HG03469 (cell line): ENCODE results near the gene CECR2.
"Not testable (repeated sequence)": the region's sequence is repeated elsewhere in the genome, so short reads cannot be mapped to it uniquely, and the experiment has no call there.

Source experiments
- ATAC-seq: cut with Tn5 transposase; IDR thresholded peaks from one replicate; pipeline ENCODE4 v1.9.1; 2021; ENCODE audit warnings: mild to moderate bottlenecking, moderate library complexity, moderate number of reproducible peaks; ENCODE audit not compliant: unreplicated experiment

CECR2 gene

GRCh38 chr22:17562906-17563870 lies 193.9 kb downstream of the CECR2 start, which contains the start of gene SLC25A18:
TSS of gene SLC25A18 (plus strand) at chr22:17563498. CDS start at chr22:17579945, 16,447 bp downstream.
- no peak for ATAC-seq

DNA sequence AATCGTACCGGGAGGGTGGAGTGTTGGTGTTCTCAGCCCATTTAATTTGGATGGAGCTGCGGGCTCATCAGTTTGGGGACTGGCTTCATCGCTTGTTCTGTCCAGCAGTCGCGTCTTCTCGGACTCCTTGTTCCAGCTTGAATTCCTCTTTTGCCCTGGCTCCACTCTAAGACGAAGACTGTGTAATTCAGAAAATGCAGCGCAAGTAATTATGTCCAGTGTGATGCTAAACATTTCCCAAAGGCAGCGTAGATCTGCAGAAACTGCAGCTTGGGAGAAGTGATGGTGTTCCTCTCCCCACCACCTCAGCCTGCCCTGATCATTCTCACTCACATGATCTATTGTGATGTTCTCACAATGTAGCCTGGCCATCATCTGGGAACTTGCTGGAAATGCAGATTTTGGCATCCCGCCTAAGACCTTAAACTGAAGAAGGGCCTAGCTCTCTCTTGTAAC lies 194.7 kb downstream of the CECR2 start:
- no peak for ATAC-seq

GRCh38 chr22:17566016-17566687 lies 196.9 kb downstream of the CECR2 start:
- ATAC-seq: not testable (repeated sequence)

DNA sequence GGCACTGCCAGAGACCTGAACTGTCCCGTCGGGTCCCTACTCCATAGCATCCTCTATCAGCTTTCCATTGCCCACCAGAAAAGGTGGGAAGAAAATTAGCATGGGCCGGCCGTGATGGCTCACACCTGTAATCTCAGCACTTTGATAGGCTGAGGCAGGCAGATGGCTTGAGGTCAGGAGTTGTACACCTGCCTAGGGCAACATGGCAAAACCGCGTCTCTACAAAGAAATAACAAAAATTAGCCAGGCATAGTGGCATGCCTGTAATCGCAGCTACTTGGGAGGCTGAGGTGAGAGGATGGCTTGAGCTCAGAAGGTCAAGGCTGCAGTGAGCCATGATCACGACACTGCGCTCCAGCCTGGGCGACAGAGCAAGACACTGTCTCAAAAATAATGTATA lies 197.5 kb downstream of the CECR2 start:
- ATAC-seq: no peak

DNA sequence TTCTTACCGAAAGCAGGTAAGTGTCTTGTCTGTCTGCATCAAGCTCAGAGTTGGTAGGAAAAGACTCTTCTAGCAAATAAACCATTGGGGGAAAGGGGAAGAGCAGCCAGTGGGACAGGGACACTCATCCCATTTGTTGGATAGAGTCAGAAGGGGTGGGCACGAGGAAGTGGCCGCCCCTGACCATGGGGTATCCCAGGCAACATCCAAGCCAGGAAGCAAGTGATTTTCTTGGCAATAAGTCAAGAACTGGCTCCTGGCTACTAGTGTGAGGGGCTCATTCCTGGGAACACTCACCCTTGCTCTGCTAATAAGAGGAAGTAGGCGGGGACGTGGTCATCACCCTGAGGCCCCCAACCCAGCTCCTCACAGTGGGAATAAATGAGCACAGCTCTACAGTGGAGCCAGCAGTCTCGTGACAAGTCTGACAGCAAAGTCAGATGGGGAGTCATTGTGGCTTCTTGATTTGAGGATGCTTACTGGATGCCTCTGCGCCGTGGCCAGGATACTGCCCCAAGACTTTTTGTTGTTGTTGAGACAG lies 200.8 kb downstream of the CECR2 start:
- no peak for ATAC-seq

- no peak for ATAC-seq
Measured at GRCh38 chr22:17570851-17571631, 201.8 kb downstream of the CECR2 start.

DNA sequence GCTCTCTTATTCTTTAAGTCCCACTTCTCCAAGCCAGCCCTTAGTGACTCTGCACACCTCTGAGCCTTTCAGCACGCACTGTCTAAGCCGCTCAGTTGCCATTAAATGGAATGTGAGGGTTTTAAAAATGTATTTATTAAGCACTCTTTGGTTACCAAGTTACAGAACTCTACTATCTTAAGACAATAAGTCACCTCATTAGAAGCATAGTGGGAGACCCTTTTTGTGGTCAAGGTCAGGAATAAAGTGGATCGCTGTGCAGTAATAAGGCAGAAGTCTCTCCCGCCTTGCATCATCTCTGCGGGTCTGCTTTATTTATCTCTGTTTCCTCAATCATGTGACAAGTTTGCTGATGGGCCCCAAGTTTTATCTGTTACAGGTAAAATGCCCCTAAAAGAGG lies 205.9 kb downstream of the CECR2 start:
- no peak for ATAC-seq

- no peak for ATAC-seq
Measured at GRCh38 chr22:17575681-17576080, 206.4 kb downstream of the CECR2 start.

- no peak for ATAC-seq
Measured at GRCh38 chr22:17576470-17576869, 207.2 kb downstream of the CECR2 start.

DNA sequence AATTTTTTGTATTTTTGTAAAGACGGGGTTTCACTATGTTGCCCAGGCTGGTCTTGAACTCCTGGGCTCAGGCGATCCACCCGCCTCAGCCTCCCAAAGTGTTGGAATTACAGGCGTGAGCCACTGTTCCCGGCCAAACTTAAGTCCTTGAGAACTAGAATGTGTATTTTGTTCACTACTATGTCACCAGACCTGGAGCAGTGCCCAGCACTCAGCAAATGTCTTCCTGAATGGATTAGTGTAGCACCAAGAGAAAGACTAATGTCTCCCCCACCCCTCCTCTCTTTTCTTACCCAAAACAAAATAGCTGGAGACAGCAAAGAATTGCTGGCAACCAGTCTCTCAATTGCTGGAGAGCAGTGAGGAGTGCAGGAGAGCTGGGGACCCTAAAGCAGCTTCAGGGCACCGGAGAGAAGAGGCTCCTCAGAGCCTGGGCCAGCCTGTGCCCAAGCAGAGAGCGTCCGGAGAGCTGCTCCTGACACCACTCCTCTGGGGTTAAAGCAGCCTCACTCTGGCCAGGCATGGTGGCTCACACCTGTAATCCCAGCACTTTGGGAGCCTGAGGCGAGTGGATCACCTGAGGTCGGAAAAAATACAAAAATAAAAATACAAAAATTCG lies 209.0 kb downstream of the CECR2 start:
- no peak for ATAC-seq

DNA sequence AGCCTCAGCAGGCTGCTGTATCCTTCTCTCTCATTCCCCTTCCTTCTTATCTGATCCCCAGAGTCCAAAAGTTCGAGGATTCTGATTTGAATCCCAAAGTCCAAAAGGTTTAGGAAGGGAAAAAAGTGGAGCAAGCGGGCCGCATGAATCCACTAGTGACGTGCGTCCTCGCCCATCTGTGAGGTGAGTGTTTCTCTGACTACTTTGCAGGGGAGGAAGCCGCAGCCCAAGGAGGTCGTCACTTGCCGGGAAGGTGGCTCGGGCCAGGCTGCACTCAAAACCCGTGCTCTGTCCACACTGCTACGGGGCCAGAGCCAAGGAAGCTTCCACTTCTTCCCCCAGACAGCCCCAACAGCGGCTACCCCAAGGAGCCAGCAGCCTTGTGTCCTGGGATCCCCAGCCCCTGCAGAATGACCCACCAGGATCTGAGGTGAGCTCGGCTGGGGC lies 210.3 kb downstream of the CECR2 start:
- ATAC-seq: no peak

DNA sequence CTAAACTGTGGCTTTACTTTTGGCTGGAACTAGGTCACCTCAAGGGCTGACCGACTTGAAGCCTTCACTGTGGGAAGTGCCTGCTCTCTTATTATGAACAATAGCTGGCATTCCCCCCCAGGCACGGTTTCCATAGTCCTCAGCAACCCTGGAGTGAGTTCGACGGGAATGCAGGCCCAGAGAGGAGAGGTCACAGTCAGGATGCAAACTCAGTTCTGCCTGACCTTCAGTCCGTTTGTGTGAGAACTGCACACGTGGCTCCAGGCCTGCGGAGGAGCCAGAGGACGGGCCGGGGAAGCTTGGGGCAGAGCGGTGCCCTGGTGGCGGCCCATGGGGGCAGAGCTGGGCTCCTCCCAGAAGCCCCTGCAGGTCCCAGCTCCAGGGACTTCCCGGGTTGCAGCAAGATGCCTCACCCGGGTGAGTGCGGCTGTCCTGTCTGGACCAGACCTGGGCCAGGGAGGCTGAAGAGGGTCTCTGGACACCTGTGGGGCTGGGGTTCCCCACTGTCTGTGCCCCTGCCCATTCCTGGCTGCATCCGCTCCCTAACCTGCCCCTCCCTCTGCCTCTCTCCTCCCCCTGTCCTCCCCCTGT lies 211.3 kb downstream of the CECR2 start:
- no peak for ATAC-seq

- no peak for ATAC-seq
Measured at GRCh38 chr22:17581056-17581455, 211.8 kb downstream of the CECR2 start.

DNA sequence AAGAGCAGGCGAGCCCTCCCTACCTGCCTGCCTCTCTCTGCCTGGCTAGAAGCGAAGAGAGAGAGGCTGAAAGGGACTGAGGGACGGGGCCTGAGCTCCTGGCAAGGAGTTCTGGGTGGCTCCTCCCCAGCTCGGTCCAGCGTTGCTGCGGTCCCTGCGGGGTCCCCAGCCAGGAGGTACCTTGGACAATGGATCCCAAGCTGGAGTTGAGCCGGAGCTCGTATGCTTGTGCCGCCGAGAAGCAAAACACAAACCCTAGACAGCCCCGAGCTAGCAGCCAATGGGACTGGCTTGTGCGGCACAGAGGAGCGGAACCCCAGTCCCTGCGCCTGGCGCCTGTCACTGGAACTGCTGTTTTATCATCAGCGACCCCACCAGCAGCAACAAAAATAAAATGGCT lies 212.4 kb downstream of the CECR2 start:
- ATAC-seq: no peak

- ATAC-seq: no peak
Measured at GRCh38 chr22:17583151-17583550, 213.9 kb downstream of the CECR2 start.

GRCh38 chr22:17586831-17587440 lies 217.7 kb downstream of the CECR2 start:
- ATAC-seq: no peak

- ATAC-seq: no peak
Measured at GRCh38 chr22:17587629-17588028, 218.4 kb downstream of the CECR2 start.

DNA sequence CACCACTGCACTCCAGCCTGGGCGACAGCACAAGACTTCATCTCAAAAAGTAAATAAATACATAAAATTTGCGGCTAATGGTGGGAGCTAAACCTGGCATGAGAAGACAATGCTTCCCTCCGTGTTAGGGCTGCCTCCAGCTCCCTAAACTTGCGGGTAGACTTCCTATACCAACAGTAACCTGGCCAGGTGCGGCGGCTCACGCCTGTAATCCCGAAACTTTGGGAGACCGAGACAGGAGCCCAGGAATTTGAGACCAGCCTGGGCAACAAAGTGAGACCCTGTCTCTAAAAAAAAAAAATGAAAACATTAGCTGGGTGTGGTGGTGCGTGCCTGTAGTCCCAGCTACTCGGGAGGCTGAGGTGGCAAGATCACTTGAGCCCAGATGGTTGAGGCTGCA lies 219.3 kb downstream of the CECR2 start:
- ATAC-seq: no peak

DNA sequence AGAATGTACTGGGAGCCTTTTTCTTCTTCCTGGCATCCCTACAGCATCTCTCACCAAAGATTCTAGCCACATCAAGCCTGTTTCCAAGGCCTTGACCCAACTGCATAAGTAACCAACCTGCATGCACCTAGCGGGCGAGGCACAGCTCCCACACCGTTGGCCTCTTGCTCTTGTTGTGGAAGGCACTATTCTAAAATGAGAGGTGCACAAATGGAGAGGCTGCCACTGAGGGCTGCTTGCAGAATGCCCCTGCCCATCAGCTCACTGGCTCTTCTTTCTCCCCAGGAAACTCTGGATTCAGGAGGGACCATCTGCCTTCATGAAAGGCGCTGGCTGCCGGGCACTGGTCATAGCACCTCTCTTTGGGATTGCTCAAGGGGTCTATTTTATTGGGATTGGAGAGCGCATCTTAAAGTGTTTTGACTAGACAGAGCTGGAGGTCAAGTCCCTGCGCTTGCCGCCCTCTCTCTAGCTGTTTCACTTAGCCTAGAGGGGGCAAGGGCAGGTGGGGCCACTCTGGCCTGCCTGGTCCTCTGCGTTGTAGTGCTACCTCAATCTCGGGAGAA lies 220.6 kb downstream of the CECR2 start:
- ATAC-seq: no peak
